Stimulated activated effector memory CD8-positive, alpha-beta T cell treated with anti-CD3 and anti-CD28 coated beads, Interleukin-12 subunit alpha, Interleukin-12 subunit beta, amount 100 ng/mL, for 72 hours (primary cell): Measurements from ENCODE around the gene CCN5.
A peak's percentile ranks its signal among the peaks of the same experiment; 100 is the strongest.

ENCODE experiments used
- ATAC-seq: fragments of 150-1000 bp; cut with Tn5 transposase; 2 replicates; pipeline ENCODE4 v1.10.0; 2021
- DNase-seq, 2 donors: peaks; one replicate each; pipeline ENCODE4 v3.0.0; 2021 to 2022; ENCODE audit warnings: low spot score in 2 of 2
- H3K27ac Mint-ChIP-seq: one replicate; pipeline ENCODE4 v1.8.0; 2022; ENCODE audit warnings: mild to moderate bottlenecking, mixed read lengths
- H3K36me3 Mint-ChIP-seq: one replicate; pipeline ENCODE4 v1.8.0; 2022; ENCODE audit warnings: mild to moderate bottlenecking, mixed read lengths
- H3K4me1 Mint-ChIP-seq: one replicate; pipeline ENCODE4 v1.8.0; 2022; ENCODE audit warnings: mixed read lengths
- H3K4me3 Mint-ChIP-seq: one replicate; pipeline ENCODE4 v1.8.0; 2022; ENCODE audit warnings: mild to moderate bottlenecking, mixed read lengths
- H3K9me3 Mint-ChIP-seq: one replicate; pipeline ENCODE4 v1.8.0; 2022; ENCODE audit warnings: mixed read lengths

CCN5 gene

GRCh38 chr20:44734938-44735337 is 19.8 kb downstream of the CCN5 start:
- ATAC-seq = no peak
- no peaks in the 10 kb centered on the region for H3K36me3 Mint-ChIP-seq
- DNase-seq = no peak
- no peak overlapping the region for H3K4me3 Mint-ChIP-seq
- H3K27ac Mint-ChIP-seq = no peak overlapping the region
- peaks cover 19% of the 10 kb centered on the region for H3K4me1 Mint-ChIP-seq
- H3K9me3 Mint-ChIP-seq = peaks cover 3% of the 10 kb centered on the region

GRCh38 chr20:44735816-44736169 is 20.6 kb downstream of the CCN5 start:
- Mint-ChIP-seq H3K4me3 (peak overlapping the region; percentile 49), H3K36me3 (no peaks in the 10 kb centered on the region), H3K4me1 (peaks cover 19% of the 10 kb centered on the region), H3K27ac (no peak overlapping the region), H3K9me3 (peaks cover 3% of the 10 kb centered on the region)
- no peak for ATAC-seq
- DNase-seq = no peak

GRCh38 chr20:44736170-44737021 is 21.2 kb downstream of the CCN5 start:
- peaks cover 3% of the 10 kb centered on the region for H3K9me3 Mint-ChIP-seq
- no peaks in the 10 kb centered on the region for H3K36me3 Mint-ChIP-seq
- H3K4me3 Mint-ChIP-seq = peak overlapping the region; percentile 49
- peaks cover 19% of the 10 kb centered on the region for H3K4me1 Mint-ChIP-seq
- peak; percentile 68 for ATAC-seq
- peak overlapping the region; percentile 60 for H3K27ac Mint-ChIP-seq
- no peak for DNase-seq

- H3K36me3 Mint-ChIP-seq = no peaks in the 10 kb centered on the region
- no peak for ATAC-seq
- peaks cover 3% of the 10 kb centered on the region for H3K9me3 Mint-ChIP-seq
- DNase-seq = no peak
- H3K27ac Mint-ChIP-seq = peak overlapping the region; percentile 60
- H3K4me1 Mint-ChIP-seq = peaks cover 19% of the 10 kb centered on the region
- H3K4me3 Mint-ChIP-seq = no peak overlapping the region
Measured at GRCh38 chr20:44737116-44737515, 21.9 kb downstream of the CCN5 start.

- Mint-ChIP-seq H3K36me3 (no peaks in the 10 kb centered on the region), H3K9me3 (peaks cover 3% of the 10 kb centered on the region), H3K27ac (no peak overlapping the region), H3K4me1 (peaks cover 11% of the 10 kb centered on the region), H3K4me3 (peak overlapping the region; percentile 29)
- ATAC-seq = peak; percentile 67
- DNase-seq = peak in 1 of 2 donors; percentile 64
Measured at GRCh38 chr20:44738813-44739477, 23.8 kb downstream of the CCN5 start.

GRCh38 chr20:44739942-44740341 is 24.8 kb downstream of the CCN5 start:
- Mint-ChIP-seq H3K4me1 (peaks cover 14% of the 10 kb centered on the region), H3K36me3 (no peaks in the 10 kb centered on the region), H3K4me3 (no peak overlapping the region), H3K9me3 (peaks cover 3% of the 10 kb centered on the region), H3K27ac (no peak overlapping the region)
- ATAC-seq (no peak), DNase-seq (no peak)

GRCh38 chr20:44742304-44743079 is 27.3 kb downstream of the CCN5 start:
- no peaks in the 10 kb centered on the region for H3K9me3 Mint-ChIP-seq
- no peak for ATAC-seq
- no peak overlapping the region for H3K4me3 Mint-ChIP-seq
- H3K36me3 Mint-ChIP-seq = peaks cover 4% of the 10 kb centered on the region
- peak overlapping the region; percentile 23 for H3K27ac Mint-ChIP-seq
- no peak for DNase-seq
- peaks cover 21% of the 10 kb centered on the region for H3K4me1 Mint-ChIP-seq

GRCh38 chr20:44743080-44743701 is 28.0 kb downstream of the CCN5 start:
- Mint-ChIP-seq H3K36me3 (peaks cover 4% of the 10 kb centered on the region), H3K27ac (no peak overlapping the region), H3K4me1 (peaks cover 23% of the 10 kb centered on the region)

GRCh38 chr20:44743916-44744655 is 28.9 kb downstream of the CCN5 start:
- peaks cover 23% of the 10 kb centered on the region for H3K4me1 Mint-ChIP-seq
- no peak overlapping the region for H3K27ac Mint-ChIP-seq
- peaks cover 4% of the 10 kb centered on the region for H3K36me3 Mint-ChIP-seq
- DNase-seq (no peak), ATAC-seq (no peak)
- no peak overlapping the region for H3K4me3 Mint-ChIP-seq
- H3K9me3 Mint-ChIP-seq = no peaks in the 10 kb centered on the region

More at GRCh38 chr20:44743080-44743701, 28.0 kb downstream of the CCN5 start:
- DNase-seq (no peak), ATAC-seq (no peak)
- H3K9me3 Mint-ChIP-seq = no peaks in the 10 kb centered on the region
- no peak overlapping the region for H3K4me3 Mint-ChIP-seq

GRCh38 chr20:44745122-44745597 is 30.0 kb downstream of the CCN5 start:
- Mint-ChIP-seq H3K4me1 (peaks cover 23% of the 10 kb centered on the region), H3K4me3 (peak overlapping the region; percentile 36), H3K36me3 (peaks cover 4% of the 10 kb centered on the region), H3K9me3 (no peaks in the 10 kb centered on the region), H3K27ac (no peak overlapping the region)
- ATAC-seq (no peak), DNase-seq (no peak)

GRCh38 chr20:44745598-44746366 is 30.6 kb downstream of the CCN5 start, which contains the start of gene KCNK15:
TSS of gene KCNK15 (plus strand) at chr20:44745865. CDS start at chr20:44745911, 46 bp downstream.
- peak; percentile 23 to 63 for DNase-seq
- H3K36me3 Mint-ChIP-seq = peaks cover 4% of the 10 kb centered on the region
- no peak within 1 kb of the TSS for H3K27ac Mint-ChIP-seq
- H3K9me3 Mint-ChIP-seq = no peaks in the 10 kb centered on the region
- H3K4me3 Mint-ChIP-seq = peak within 1 kb of the TSS; percentile 36
- peaks cover 23% of the 10 kb centered on the region for H3K4me1 Mint-ChIP-seq
- peak; percentile 72 for ATAC-seq

GRCh38 chr20:44746367-44747165 is 31.4 kb downstream of the CCN5 start:
- Mint-ChIP-seq H3K36me3 (peaks cover 4% of the 10 kb centered on the region), H3K27ac (no peak overlapping the region), H3K9me3 (no peaks in the 10 kb centered on the region), H3K4me1 (peaks cover 23% of the 10 kb centered on the region), H3K4me3 (peak overlapping the region; percentile 36)
- DNase-seq (no peak), ATAC-seq (no peak)
